D721Med (cell line): ENCODE results near the gene FANCC.

Experiments used
- DNase-seq: peaks from one replicate; pipeline ENCODE4 v3.0.0; 2011; ENCODE audit warnings: low spot score; ENCODE audit not compliant: insufficient read length
- FAIRE-seq: peaks from 2 replicates; lab custom pipeline; 2011; peaks lifted over from hg19 to GRCh38; lab: Jason Lieb, UNC
- TF ChIP-seq, protein P1 (sequence below): IDR thresholded peaks from 2 replicates; pipeline ENCODE4 v1.5.1; 2012; ENCODE audit warnings: mild to moderate bottlenecking, control low read depth; ENCODE audit not compliant: insufficient read depth; ENCODE audit errors: missing control alignments

Gene FANCC

DNA sequence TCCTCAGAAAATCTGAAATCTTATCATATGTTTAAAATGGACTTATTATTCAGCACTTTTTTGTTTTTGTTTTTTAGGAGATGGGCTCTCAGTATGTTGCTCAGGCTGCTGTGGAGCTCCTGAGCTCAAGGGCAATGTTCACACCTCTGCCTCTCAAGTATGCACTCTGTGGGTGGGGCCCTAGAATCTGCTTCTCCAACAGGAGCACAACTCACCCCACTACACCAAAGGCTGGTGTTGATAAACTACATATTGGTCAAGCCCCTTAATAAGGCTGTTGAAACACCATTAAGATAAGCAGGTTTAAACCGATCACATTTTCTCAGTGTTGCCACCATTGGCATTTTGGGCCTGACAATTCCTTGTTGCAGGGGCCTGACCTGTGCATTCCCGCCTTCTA, 131.6 kb downstream of the FANCC start:
- FAIRE-seq (no peak), DNase-seq (no peak)
- TF ChIP-seq, protein P1, sequence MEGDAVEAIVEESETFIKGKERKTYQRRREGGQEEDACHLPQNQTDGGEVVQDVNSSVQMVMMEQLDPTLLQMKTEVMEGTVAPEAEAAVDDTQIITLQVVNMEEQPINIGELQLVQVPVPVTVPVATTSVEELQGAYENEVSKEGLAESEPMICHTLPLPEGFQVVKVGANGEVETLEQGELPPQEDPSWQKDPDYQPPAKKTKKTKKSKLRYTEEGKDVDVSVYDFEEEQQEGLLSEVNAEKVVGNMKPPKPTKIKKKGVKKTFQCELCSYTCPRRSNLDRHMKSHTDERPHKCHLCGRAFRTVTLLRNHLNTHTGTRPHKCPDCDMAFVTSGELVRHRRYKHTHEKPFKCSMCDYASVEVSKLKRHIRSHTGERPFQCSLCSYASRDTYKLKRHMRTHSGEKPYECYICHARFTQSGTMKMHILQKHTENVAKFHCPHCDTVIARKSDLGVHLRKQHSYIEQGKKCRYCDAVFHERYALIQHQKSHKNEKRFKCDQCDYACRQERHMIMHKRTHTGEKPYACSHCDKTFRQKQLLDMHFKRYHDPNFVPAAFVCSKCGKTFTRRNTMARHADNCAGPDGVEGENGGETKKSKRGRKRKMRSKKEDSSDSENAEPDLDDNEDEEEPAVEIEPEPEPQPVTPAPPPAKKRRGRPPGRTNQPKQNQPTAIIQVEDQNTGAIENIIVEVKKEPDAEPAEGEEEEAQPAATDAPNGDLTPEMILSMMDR: no peak

DNA sequence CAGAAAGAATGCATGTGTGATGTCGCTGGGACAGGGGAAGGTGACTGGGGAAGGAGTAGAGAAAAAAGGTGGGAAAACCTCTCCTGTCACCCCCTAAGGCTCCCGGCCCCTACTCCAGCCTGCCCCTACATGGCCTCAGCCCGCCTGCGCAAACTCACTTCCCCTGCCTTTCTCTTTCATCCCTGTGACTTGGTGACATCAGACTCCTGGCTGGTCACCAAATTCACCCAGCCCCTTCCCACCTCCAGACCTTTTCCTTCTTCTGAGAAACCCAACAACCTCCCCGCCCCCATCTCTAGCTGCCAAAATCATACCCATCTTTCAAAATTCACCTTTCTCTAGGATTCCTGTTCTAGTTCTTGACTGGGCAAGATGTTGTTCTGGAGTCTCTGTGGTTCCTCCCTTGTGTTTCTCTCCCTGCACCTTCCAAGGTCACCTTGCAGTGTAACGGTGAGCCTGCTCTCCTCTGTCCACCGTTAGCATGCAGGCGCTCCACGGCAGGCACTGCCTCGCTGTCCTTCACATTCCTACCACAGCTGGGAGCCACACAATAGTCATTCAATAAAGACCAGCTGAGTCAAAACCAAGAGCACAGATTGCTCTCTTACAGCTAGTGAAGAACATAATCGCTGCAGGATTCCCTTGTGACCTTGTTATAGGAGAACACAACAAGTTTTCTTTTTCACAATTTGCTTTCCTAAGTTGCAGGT, 134.5 kb downstream of the FANCC start:
- DNase-seq: no peak
- no peak for FAIRE-seq
- TF ChIP-seq, protein P1: no peak

DNA sequence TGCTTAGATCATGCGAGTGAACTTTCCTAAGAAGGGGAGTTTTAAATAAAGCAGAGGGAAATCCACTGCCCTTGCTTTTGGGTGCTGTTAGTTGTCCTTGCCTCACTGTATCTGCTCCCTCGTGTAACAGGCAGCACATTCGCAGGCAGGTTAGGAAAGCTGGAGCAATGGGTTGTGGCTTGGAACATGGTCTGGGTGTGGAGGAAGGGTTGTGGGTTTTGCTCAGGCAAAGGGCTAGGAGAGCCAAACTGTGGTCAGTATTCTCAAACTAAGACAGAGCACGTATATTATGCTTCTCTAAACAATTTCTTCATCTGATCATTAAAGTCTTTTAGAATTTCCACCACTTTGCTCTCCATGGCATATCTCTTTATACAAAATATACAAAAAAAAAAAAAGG, 135.7 kb downstream of the FANCC start:
- TF ChIP-seq, protein P1: no peak
- DNase-seq (no peak), FAIRE-seq (no peak)

DNA sequence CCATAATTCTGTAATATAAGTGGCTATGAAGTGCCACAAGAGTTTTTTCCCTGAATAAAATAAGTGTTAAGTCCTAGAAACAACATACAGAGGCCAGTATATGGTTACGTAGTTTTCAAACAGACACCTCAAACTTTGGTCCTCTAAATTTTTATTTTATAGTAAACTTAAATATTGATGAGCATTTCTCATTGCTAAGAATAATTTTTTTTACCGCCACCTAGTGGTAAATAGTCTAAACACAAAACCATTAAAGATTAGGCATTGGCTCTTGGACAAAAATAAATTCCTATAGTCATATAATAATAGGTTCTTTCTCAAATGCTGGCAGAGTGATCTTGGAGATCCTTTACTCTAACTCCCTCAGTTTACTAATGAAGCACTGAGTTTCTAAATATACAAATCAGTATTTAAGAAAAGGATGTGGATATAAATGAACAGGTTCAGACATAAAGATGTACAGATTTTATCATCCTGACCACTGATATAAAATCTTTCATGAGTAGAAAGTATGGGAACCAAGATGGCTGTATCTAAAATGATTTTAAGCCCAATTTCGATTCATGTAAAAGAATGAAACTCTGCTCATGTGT, 136.2 kb downstream of the FANCC start:
- DNase-seq (no peak), FAIRE-seq (no peak)
- TF ChIP-seq, protein P1: peak; percentile 35

DNA sequence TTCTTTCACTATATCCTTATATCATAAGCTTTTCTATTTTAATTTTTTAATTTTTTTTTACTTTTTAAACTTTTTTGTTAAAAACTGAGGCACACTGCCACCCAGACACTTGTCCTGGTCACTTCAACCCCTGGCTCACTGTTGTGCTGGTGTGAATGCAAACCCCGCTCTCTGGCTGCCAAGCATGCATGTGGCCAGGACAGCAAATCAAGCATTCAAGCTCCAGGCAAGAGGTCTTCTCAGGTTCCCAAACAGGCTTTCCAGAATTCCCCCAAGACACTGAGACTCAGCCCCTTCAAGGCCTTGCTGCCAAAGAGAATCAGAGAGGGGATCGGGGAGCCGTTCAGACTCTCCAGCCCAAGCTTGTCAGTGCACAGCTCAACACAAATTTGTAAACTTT, 139.9 kb downstream of the FANCC start:
- DNase-seq (no peak), FAIRE-seq (no peak)
- TF ChIP-seq, protein P1: no peak

DNA sequence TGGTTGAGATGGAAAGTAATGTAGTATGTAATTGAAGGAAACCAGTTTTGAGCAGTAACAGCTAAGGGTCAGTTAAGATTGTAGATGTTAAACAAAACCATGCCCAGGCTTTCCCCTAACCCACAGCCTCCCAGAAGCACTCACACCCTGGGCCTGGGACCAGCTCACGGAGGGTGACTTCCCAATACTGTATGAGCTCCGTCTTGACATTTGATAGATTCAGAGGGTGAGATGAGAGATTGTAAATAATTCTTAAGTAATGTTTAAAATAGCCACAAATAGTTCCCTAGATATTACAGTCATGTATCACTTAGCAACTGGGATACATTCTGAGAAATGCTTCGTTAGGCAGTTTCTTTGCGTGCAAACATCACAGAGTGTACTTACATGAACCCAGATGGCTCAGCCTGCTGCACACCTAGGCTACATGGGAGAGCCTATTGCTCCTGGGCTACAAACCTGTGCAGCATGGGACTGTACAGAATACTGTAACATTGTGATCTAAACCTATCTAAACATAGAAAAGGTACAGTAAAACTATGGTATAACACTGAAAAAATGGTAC, 140.7 kb downstream of the FANCC start:
- no peak for FAIRE-seq
- TF ChIP-seq, protein P1: no peak
- no peak for DNase-seq

DNA sequence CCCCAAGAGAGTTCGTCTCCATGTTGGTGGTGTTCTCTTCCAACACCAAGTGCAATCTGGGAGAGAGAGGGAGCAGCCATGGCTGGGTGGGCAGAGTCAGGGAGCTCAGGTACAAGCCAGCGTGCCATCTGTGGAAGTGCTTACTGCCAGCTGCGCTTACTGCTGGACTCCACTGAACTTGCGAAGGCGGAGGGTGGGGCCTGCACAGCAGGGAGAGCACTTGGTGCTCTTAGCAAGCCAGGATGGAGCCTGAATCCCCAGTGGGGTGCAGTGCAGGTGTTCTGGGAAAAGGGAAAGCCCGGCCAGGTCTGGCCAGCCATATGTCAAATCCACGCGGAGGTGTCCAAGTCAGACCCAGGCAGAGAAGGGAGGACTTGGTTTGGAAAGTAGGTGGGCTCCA, 142.0 kb downstream of the FANCC start:
- TF ChIP-seq, protein P1: no peak
- no peak for DNase-seq
- FAIRE-seq: no peak
